GM12874 (cell line): ENCODE measurements around the gene LSM14A.

Experiments
- TF ChIP-seq, protein P1 (sequence below): IDR thresholded peaks from 2 replicates; pipeline ENCODE4 v1.5.1; 2011; ENCODE audit warnings: low read depth, mild to moderate bottlenecking, control low read depth, low read length, moderate library complexity; ENCODE audit not compliant: insufficient read depth

Gene LSM14A

DNA sequence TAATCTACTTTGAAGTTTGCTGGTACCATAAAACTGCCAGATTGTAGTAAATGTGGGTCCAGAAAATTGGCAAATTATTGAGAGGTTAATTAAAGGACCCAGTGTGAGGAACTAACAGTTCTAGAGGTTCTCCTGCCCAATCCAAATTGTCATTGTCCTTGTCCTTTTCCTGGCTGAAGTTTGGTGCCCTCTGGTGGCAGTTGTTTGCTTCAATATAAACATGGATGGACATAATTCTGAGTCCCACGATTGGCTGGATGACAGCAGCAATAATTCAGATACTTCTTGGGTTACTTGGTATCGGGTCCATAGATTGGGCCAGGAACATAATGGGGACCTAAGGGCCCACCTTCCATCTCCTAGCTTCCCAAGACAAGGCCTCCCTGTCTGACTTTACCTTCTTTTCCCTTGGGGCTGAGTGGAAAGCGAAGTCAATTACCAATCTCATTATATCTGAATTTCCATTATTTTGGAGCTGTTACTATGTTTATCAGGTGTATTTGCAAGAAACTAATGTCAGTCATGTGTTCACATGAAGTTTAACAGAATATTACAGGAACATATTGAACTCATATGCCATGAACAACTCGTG, 48.3 kb downstream of the LSM14A start:
- TF ChIP-seq, protein P1, sequence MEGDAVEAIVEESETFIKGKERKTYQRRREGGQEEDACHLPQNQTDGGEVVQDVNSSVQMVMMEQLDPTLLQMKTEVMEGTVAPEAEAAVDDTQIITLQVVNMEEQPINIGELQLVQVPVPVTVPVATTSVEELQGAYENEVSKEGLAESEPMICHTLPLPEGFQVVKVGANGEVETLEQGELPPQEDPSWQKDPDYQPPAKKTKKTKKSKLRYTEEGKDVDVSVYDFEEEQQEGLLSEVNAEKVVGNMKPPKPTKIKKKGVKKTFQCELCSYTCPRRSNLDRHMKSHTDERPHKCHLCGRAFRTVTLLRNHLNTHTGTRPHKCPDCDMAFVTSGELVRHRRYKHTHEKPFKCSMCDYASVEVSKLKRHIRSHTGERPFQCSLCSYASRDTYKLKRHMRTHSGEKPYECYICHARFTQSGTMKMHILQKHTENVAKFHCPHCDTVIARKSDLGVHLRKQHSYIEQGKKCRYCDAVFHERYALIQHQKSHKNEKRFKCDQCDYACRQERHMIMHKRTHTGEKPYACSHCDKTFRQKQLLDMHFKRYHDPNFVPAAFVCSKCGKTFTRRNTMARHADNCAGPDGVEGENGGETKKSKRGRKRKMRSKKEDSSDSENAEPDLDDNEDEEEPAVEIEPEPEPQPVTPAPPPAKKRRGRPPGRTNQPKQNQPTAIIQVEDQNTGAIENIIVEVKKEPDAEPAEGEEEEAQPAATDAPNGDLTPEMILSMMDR, result peak; percentile 72

DNA sequence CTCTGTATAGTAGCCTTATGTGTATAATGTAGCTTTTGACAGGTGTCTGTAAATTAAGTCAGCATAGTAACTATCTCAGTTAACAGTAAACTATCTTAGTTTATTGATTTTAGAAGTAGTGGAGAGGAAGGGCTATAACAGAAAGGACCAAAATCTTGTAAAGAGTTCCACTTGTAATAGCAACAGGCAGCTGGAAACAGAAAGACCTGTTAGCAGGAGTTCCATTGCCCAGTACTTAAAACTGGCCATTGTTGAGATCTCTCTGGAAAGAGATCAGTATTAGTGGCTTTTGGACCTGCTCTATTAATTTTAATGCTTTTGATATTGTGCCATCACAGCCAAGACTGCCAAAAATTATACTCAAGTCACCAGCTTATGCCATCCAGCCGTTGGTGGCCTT, 50.1 kb downstream of the LSM14A start:
- TF ChIP-seq, protein P1, result no peak

DNA sequence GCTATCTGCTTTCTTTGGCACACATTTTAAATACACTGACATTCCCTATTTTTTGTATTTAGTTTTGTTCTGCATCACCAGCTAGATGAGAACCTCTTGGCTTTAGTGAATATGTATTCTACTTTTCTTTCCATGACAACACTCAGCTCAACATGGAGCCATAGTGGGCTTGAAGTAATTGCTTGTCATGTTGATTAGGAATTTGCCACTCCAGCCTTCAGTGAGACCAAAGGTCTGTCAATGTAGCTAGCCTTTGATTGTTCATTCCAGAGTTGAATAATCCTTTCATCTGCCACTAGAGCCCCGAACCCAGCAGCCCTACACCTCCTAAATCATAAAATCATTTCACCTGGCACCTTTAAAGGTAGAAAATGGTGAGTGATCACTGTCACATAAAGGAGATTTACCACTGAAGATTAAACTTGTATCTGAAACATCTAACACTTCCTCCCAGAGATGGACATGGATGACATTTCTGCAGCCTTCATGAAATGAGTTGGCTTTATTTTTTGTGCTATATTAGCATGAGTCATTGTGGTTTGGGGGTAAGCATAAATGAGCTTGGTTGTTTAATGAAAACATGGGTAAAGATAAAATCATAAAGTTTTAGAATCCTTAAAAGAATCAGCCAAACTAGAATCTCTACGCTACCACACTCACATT, 52.8 kb downstream of the LSM14A start:
- TF ChIP-seq, protein P1, result no peak

DNA sequence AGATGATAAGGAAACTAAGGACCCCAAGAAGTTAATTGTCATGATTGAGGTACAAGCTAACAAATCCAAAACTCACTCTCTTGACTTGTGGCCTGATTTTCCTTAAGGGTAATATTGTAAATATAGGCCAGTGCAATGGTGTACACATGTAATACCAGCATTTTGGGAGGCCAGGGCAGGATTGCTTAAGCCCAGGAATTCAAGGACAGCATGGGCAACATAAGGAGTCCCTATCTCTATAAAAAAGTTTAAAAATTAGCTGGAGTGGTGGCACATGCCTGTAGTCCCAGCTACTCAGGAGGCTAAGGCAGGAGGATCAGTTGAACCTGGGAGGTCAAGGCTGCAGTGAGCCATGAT, 53.3 kb downstream of the LSM14A start:
- TF ChIP-seq, protein P1, result no peak

DNA sequence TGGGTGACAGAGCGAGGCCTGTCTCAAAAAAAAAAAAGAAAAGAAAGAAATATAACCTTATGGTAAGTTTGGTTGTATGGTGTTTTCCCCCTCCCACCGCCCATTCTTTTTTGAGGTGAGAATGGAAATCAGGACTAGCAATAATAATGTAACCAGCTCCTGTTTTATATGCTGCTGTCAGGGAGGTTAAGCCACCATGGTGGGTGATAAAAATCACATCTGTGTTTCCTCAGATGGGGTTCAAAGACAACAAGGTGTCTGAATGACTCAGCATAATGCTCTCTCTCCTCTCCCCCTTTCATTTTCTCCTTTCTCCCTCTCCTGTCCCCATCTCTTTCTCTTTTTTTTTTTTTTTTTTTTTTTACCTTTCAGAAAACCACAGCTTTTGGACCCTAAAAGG, 53.7 kb downstream of the LSM14A start:
- TF ChIP-seq, protein P1, result no peak

DNA sequence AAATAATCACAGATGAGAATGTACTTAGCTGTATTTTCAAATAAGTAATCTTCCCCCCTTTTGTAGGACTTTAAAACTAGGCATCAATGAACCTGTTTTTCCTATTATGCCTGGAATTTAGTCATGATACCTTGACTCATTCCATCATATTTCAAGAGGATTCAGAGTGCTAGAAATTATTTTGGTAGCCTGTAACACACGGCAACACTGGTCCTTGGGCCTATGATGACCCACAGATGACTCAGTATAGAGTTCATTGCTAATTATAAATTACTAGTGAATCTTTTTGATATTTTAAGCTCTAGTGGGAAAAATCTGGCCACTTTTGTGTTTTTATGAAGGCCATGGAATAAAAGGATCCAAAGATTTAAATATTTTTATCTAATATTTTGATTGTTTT, 56.0 kb downstream of the LSM14A start:
- TF ChIP-seq, protein P1, result no peak

DNA sequence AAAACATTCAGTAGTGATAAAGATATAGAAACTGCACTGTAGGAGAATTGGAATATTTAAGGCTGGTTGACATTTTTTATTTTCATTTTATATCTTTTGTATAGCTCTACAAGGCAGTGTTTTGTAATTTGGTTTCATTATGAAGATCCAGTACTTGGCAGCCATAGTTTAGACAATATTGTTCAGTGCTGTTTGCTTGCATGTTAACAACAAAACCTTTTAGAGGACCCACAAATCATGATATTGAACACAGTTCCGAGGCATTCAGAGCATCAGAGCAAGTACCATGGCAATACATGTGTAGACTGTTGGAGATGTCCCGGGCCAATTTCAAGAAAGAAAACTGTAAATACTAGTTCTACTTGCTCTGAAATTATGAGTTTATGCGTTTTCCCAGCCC, 56.5 kb downstream of the LSM14A start:
- TF ChIP-seq, protein P1, result no peak
